ENCODE results near the gene CASR. TPM values are rescaled to one million over a fixed set of nuclear protein-coding genes. Genes with fewer than 3 reads are reported as not detected.

The CASR gene
- total RNA-seq, 4 donors from 2014 or later = under 0.01 TPM; not detected in 3

DNA sequence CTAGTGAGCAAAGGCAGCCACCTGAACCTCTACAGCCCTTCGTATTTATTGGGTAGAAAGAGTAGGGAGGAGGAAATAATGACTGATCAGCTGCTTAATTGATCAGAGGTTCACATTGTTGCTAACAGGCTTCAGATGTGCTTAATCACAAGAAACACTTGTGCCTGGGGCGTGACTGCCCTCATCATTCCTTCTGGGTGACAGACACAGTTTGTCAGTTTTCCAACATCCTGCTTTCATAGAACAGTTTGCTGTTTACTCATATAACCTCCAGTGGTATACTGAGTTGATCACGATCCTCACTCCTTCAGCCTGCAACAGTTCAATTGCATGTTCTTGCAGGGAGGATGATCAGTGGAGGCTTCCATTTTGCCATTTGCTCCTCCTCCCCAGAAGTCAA is 13.6 kb upstream of the CASR start:
- TF ChIP-seq, protein P1, sequence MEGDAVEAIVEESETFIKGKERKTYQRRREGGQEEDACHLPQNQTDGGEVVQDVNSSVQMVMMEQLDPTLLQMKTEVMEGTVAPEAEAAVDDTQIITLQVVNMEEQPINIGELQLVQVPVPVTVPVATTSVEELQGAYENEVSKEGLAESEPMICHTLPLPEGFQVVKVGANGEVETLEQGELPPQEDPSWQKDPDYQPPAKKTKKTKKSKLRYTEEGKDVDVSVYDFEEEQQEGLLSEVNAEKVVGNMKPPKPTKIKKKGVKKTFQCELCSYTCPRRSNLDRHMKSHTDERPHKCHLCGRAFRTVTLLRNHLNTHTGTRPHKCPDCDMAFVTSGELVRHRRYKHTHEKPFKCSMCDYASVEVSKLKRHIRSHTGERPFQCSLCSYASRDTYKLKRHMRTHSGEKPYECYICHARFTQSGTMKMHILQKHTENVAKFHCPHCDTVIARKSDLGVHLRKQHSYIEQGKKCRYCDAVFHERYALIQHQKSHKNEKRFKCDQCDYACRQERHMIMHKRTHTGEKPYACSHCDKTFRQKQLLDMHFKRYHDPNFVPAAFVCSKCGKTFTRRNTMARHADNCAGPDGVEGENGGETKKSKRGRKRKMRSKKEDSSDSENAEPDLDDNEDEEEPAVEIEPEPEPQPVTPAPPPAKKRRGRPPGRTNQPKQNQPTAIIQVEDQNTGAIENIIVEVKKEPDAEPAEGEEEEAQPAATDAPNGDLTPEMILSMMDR (IDR thresholded peaks at IDR 0.05; ENCODE audit: low read depth) = no peak

DNA sequence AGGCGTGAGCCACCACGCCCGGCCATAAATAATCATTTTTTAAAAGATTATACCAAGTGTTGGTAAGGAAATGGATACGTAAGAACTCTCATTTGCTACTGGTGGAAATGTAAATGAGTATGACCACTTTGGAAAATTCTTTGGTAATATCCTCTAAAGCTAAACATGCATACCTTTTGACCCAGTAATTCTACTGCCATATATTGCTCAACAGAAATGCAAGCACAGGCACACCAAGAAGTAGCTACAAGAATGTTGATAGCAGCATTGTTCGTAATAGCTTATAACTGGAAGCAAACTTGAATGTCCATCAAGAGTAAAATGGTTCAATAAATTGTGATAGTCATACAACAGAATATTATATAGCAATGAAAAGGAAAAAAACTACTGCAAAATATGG is 4.8 kb upstream of the CASR start:
- TF ChIP-seq, protein P1 (IDR thresholded peaks at IDR 0.05; ENCODE audit: low read depth) = no peak

DNA sequence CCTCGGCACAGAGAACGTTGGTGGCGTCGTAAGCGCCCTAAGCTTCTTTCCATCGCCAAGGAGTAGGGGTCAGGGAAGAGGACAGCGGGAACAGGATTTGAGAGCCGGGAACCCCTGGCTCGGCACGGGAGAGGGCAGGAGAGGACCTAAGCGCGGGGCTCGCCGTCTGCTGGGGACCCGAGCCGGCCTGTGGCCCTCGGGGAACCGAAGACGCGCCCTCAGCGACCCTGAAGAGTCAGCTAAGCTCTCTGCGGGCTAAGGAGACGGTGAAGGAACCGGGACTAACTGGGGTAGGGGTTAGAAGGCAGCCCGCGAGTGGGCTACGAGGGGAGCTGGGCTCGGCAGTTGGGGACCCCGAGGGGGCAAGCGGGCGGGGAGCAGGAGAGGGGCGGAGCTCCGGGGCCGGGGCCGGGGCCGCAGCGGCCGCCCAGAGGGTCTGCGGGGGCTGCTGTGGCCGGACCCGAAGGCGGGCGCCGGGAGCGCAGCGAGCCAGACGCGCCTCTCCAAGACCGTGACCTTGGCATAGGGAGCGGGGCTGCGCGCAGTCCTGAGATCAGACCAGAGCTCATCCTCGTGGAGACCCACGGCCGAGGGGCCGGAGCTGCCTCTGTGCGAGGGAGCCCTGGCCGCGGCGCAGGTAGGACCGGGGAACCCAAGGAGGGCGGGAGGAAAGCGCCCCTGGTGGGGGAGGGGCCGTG is 574 bp downstream of the CASR start:
- TF ChIP-seq, protein P1 (IDR thresholded peaks at IDR 0.05; ENCODE audit: low read depth) = no peak

DNA sequence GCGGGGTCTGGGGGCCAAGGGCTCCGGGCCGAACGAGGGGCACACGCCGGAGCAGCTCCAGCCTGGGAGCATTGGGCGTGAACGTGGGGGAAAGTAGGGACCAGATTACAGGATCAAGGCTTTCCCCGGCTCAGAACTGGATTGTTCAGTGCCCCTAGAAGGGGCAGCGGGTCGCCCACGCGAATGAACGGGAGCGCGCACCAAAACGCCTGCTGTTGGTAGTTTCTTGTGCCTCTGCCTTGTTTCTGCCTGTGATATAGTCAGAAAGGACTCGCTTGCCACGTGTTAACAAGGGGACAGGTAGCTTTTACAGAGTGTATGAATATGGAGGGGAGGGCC is 1.1 kb downstream of the CASR start:
- TF ChIP-seq, protein P1 (IDR thresholded peaks at IDR 0.05; ENCODE audit: low read depth) = no peak

DNA sequence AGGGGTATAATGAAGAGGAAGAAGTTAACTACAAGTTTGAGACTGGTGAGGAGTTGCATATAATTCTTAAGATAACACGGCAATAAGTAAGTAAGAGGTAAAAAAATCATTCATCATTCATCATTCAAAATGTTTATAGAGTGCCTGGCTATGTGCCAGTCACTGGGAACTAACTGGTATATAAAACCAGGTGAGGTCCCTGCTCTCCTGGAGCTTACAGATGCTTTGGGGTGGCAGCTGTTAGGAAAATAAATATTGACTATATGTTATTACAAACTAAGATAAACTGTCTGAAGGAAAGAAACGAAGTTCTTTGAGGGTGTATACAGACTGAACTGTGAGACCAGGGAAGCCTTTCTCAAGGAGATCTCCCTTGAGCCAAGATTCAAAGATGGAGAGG is 2.9 kb downstream of the CASR start:
- TF ChIP-seq, protein P1 (IDR thresholded peaks at IDR 0.05; ENCODE audit: low read depth) = no peak

DNA sequence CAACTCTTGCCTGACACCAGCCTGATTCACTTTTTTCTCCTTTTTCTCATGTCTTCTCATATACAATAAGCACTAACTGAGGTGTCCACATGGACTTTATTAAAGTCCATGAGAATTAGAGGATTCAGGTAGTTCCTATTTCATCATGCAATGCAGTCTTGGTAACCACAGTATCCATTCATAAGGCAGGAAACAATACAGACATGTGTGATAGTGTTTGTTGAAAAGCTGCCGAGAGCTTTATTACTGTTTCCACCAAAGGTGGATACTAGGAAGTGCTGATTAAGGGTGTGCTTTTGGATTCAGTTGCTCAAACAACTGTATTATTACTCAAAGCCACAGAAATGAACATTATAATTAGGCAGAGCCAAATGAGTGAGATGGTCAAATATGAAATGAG is 5.3 kb downstream of the CASR start:
- TF ChIP-seq, protein P1 (IDR thresholded peaks at IDR 0.05; ENCODE audit: low read depth) = no peak

DNA sequence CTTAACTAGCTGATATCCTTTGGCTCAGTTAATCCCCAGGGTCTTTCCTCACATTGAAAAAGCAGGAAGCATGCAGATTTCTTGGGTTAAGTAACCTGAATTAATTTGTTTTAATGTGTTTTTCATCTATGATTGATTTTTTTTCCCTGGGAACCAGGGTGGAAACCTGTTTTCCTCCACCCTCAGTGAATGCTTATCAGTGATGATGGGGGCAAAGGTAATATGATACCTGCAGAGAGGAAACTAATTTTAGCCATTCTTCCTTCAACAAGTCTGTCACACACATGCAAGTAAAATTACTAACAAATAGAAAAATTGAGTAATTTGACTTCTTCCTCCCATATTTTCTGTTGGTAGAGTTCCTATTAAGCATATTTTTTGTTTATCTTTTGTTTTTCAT is 5.9 kb downstream of the CASR start:
- TF ChIP-seq, protein P1 (IDR thresholded peaks at IDR 0.05; ENCODE audit: low read depth) = no peak
